ENCODE results near the gene DICER1. TPM values are rescaled to one million over a fixed set of nuclear protein-coding genes. Genes with fewer than 3 reads are reported as not detected.

DICER1 gene
- total RNA-seq, 1 donor from 2014 or later, result 63.3 TPM

- DNase-seq (ENCODE audit: low spot score), result no peak
- Mint-ChIP-seq H3K36me3 (ENCODE audit: low read depth) (no peaks in the 10 kb centered on the region), H3K27me3 (ENCODE audit: low read depth) (peaks cover under 1% of the 10 kb centered on the region), H3K9me3 (ENCODE audit: low read depth) (no peaks in the 10 kb centered on the region), H3K4me1 (ENCODE audit: low read depth) (peaks cover 3% of the 10 kb centered on the region), H3K27ac (ENCODE audit: unreplicated experiment) (no peak overlapping the region), H3K4me3 (ENCODE audit: unreplicated experiment) (no peak overlapping the region)
- TF ChIP-seq, protein P1, sequence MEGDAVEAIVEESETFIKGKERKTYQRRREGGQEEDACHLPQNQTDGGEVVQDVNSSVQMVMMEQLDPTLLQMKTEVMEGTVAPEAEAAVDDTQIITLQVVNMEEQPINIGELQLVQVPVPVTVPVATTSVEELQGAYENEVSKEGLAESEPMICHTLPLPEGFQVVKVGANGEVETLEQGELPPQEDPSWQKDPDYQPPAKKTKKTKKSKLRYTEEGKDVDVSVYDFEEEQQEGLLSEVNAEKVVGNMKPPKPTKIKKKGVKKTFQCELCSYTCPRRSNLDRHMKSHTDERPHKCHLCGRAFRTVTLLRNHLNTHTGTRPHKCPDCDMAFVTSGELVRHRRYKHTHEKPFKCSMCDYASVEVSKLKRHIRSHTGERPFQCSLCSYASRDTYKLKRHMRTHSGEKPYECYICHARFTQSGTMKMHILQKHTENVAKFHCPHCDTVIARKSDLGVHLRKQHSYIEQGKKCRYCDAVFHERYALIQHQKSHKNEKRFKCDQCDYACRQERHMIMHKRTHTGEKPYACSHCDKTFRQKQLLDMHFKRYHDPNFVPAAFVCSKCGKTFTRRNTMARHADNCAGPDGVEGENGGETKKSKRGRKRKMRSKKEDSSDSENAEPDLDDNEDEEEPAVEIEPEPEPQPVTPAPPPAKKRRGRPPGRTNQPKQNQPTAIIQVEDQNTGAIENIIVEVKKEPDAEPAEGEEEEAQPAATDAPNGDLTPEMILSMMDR (IDR thresholded peaks at IDR 0.05), result no peak
Observed at GRCh38 chr14:95075789-95076188, 81.5 kb downstream of the DICER1 start.

DNA sequence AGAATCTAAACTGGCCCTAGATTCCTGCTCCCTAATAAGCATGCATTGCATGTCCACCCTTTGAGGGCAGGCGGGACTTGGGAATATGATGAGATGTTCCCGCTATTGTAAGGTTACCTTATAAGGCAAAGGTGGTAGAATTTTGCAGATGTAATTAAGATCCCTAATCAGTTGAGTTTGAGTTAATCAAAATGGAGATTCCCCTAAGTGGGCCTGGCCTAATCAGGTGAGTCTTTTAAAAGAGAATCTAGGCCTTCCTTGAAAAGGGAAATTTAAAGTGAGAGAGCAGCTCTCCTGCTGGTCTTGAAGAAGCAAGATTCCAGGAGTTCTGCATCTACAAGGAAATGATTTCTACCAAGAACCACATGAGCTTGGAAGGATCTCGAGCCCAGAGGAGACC is 83.4 kb downstream of the DICER1 start:
- TF ChIP-seq, protein P1 (IDR thresholded peaks at IDR 0.05), result no peak
- Mint-ChIP-seq H3K9me3 (ENCODE audit: low read depth) (no peaks in the 10 kb centered on the region), H3K36me3 (ENCODE audit: low read depth) (no peaks in the 10 kb centered on the region), H3K4me3 (ENCODE audit: unreplicated experiment) (no peak overlapping the region), H3K4me1 (ENCODE audit: low read depth) (peaks cover 3% of the 10 kb centered on the region), H3K27me3 (ENCODE audit: low read depth) (peaks cover 2% of the 10 kb centered on the region), H3K27ac (ENCODE audit: unreplicated experiment) (no peak overlapping the region)
- DNase-seq (ENCODE audit: low spot score), result no peak

DNA sequence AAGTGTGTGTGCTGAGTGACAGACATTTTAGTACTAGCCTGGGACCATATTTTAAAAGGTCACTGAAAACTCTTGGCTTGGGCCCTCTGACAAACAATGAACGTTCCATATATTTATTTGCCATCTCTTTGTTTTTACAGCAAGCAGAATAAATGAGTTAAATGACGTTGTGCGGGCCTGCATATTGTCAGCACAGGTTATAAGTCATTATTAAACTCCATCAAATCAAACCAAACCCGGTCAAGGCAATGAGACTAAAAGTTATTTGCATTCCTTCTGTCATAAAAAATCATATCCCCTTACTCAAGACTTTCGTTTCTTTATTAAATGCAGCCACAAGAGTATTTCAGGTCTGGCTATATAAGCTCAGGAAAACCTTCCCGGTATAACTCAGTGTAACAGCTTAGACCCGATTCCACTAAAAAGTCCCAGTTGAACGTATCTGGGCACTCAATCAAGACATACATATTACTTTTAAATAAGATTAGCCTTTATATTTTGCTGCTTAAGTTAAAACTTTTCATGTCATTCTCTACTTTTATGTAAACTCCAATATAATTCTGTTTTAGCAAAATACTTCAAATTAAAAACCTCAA is 84.9 kb downstream of the DICER1 start:
- Mint-ChIP-seq H3K27ac (ENCODE audit: unreplicated experiment) (no peak overlapping the region), H3K27me3 (ENCODE audit: low read depth) (peaks cover 4% of the 10 kb centered on the region), H3K4me3 (ENCODE audit: unreplicated experiment) (no peak overlapping the region), H3K4me1 (ENCODE audit: low read depth) (peaks cover 5% of the 10 kb centered on the region), H3K9me3 (ENCODE audit: low read depth) (no peaks in the 10 kb centered on the region), H3K36me3 (ENCODE audit: low read depth) (no peaks in the 10 kb centered on the region)
- no peak for DNase-seq (ENCODE audit: low spot score)
- TF ChIP-seq, protein P1 (IDR thresholded peaks at IDR 0.05), result no peak

DNA sequence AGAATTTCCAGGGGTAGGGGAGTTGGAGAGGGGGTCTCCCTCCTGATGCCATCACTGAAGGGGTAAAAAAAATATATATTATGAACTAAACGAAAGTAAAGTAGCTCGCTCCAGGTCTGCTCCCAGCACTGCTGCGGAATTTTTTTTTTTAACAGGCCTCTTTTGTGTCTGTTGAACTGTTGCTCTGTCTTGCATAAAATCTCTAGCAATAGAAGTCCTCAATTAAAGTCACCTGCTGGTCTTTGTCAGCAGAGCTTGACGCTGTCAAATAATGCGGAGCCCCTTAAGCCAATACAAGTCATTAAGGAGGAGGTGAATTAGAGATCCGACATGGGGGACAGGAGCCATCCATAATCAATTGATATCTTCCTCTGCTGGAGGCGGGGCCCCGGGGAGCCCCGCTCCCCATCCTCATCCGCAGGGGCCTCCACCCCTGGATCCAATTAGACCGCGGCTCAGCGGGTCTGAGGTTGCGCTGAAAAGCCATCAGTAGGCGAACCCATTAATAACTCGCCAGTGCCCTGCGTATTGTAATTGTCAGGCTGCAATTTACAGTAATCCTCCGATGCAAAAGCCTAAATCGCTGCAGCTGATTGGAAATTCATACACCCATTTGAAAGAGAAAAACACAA is 85.6 kb downstream of the DICER1 start:
- Mint-ChIP-seq H3K27ac (ENCODE audit: unreplicated experiment) (no peak overlapping the region), H3K4me3 (ENCODE audit: unreplicated experiment) (no peak overlapping the region), H3K36me3 (ENCODE audit: low read depth) (no peaks in the 10 kb centered on the region), H3K9me3 (ENCODE audit: low read depth) (no peaks in the 10 kb centered on the region), H3K4me1 (ENCODE audit: low read depth) (peaks cover 4% of the 10 kb centered on the region), H3K27me3 (ENCODE audit: low read depth) (peaks cover 4% of the 10 kb centered on the region)
- TF ChIP-seq, protein P1 (IDR thresholded peaks at IDR 0.05), result no peak
- no peak for DNase-seq (ENCODE audit: low spot score)

- TF ChIP-seq, protein P1 (IDR thresholded peaks at IDR 0.05), result no peak
- Mint-ChIP-seq H3K27me3 (ENCODE audit: low read depth) (peaks cover 4% of the 10 kb centered on the region), H3K27ac (ENCODE audit: unreplicated experiment) (no peak overlapping the region), H3K4me1 (ENCODE audit: low read depth) (peaks cover 4% of the 10 kb centered on the region), H3K36me3 (ENCODE audit: low read depth) (no peaks in the 10 kb centered on the region), H3K4me3 (ENCODE audit: unreplicated experiment) (no peak overlapping the region), H3K9me3 (ENCODE audit: low read depth) (no peaks in the 10 kb centered on the region)
- no peak for DNase-seq (ENCODE audit: low spot score)
Observed at GRCh38 chr14:95070748-95071435, 86.4 kb downstream of the DICER1 start.
